Muscle of leg (tissue), 11 donors: ENCODE results near the gene CEP55. TPM values are rescaled to one million over a fixed set of nuclear protein-coding genes. Genes with fewer than 3 reads are reported as not detected.

Experiments used
- DNase-seq: peaks from one replicate; pipeline ENCODE4 v3.0.0; 2013
- H3K27ac ChIP-seq: one replicate; pipeline ENCODE4 v1.5.1; 2013; ENCODE audit warnings: mild to moderate bottlenecking, low read length, control low read depth
- H3K27me3 ChIP-seq: one replicate; pipeline ENCODE4 v1.6.1; 2013; ENCODE audit warnings: low read length; ENCODE audit not compliant: control insufficient read depth, insufficient read depth
- H3K36me3 ChIP-seq: one replicate; pipeline ENCODE4 v1.6.1; 2013; ENCODE audit warnings: low read length; ENCODE audit not compliant: control insufficient read depth, insufficient read depth
- H3K4me1 ChIP-seq: one replicate; pipeline ENCODE4 v1.6.1; 2013; ENCODE audit warnings: low read length; ENCODE audit not compliant: control insufficient read depth, insufficient read depth
- H3K4me3 ChIP-seq: one replicate; pipeline ENCODE4 v1.5.1; 2013; ENCODE audit warnings: low read length, control low read depth
- H3K9me3 ChIP-seq: replicated peaks from 2 replicates; pipeline ENCODE4 v1.6.1; 2013; ENCODE audit warnings: low read depth, low read length; ENCODE audit not compliant: control insufficient read depth
- WGBS: methylation state at CpG from one replicate; pipeline ENCODE4 v1.1.5; 2013; ENCODE audit warnings: missing lambda C conversion rate; ENCODE audit not compliant: insufficient coverage; 5-methylcytosine and 5-hydroxymethylcytosine counted together
- polyA plus RNA-seq, 8 donors: library from polyadenylated mRNA; unstranded; fragments of 120-200 nt; gene quantifications; one replicate each; pipeline versions ENCODE4 v1.2.1 to v1.2.3, GENCODE V29; 2013; ENCODE audit warnings: inconsistent platforms in 1 of 8, low replicate concordance in 1 of 8; ENCODE audit not compliant: insufficient read length in 8 of 8, insufficient read depth in 1 of 8
- total RNA-seq: library from RNA; stranded (reverse); fragments of 120-200 nt; gene quantifications from one replicate; pipeline ENCODE4 v1.2.4, GENCODE V29; 2013

Gene CEP55
- total and polyA plus RNA-seq, 9 donors, result 7.0 to 14.1 (median 8.7) TPM

GRCh38 chr10:93458821-93459257 is 37.6 kb upstream of the CEP55 start:
- Histone ChIP-seq H3K4me3 (no peak overlapping the region), H3K27me3 (no peaks in the 10 kb centered on the region), H3K4me1 (peaks cover 32% of the 10 kb centered on the region), H3K9me3 (no peaks in the 10 kb centered on the region), H3K36me3 (peaks cover 13% of the 10 kb centered on the region), H3K27ac (peak overlapping the region; percentile 92)
- peak; percentile 96 for DNase-seq
- 5% methylated on average over 5 of the region's 6 CpGs for whole genome bisulfite sequencing

GRCh38 chr10:93459466-93459865 is 36.9 kb upstream of the CEP55 start:
- Histone ChIP-seq H3K4me3 (no peak overlapping the region), H3K36me3 (peaks cover 9% of the 10 kb centered on the region), H3K27ac (peak overlapping the region; percentile 92), H3K9me3 (no peaks in the 10 kb centered on the region), H3K27me3 (no peaks in the 10 kb centered on the region), H3K4me1 (peaks cover 38% of the 10 kb centered on the region)
- peak; percentile 65 for DNase-seq
- WGBS, result no CpG with 5 or more reads among the region's 3 CpGs

- DNase-seq, result peak; percentile 73
- H3K4me3 ChIP-seq, result no peak overlapping the region
- H3K9me3 ChIP-seq, result no peaks in the 10 kb centered on the region
- WGBS, result 70% methylated on average over 3 of the region's 4 CpGs
- peaks cover 7% of the 10 kb centered on the region for H3K36me3 ChIP-seq
- H3K27me3 ChIP-seq, result no peaks in the 10 kb centered on the region
- peak overlapping the region; percentile 20 for H3K27ac ChIP-seq
- H3K4me1 ChIP-seq, result peaks cover 47% of the 10 kb centered on the region
Observed at GRCh38 chr10:93461109-93461806, 35.2 kb upstream of the CEP55 start.

GRCh38 chr10:93461807-93462178 is 34.6 kb upstream of the CEP55 start:
- Histone ChIP-seq H3K9me3 (no peaks in the 10 kb centered on the region), H3K4me1 (peaks cover 50% of the 10 kb centered on the region), H3K27ac (peak overlapping the region; percentile 20), H3K27me3 (no peaks in the 10 kb centered on the region), H3K4me3 (no peak overlapping the region), H3K36me3 (peaks cover 3% of the 10 kb centered on the region)
- DNase-seq, result no peak
- WGBS, result no CpG with 5 or more reads among the region's 1 CpG

GRCh38 chr10:93462371-93462770 is 34.0 kb upstream of the CEP55 start:
- Histone ChIP-seq H3K36me3 (peaks cover 5% of the 10 kb centered on the region), H3K27me3 (no peaks in the 10 kb centered on the region), H3K4me1 (peaks cover 51% of the 10 kb centered on the region), H3K4me3 (no peak overlapping the region), H3K9me3 (no peaks in the 10 kb centered on the region), H3K27ac (peak overlapping the region; percentile 29)
- DNase-seq, result no peak
- 0% methylated on average over 1 of the region's 2 CpGs for WGBS

GRCh38 chr10:93462881-93463280 is 33.5 kb upstream of the CEP55 start:
- peak overlapping the region; percentile 59 for H3K27ac ChIP-seq
- H3K4me1 ChIP-seq, result peaks cover 51% of the 10 kb centered on the region
- 38% methylated on average over 8 of the region's 9 CpGs for WGBS
- peak; percentile 57 for DNase-seq
- peaks cover 5% of the 10 kb centered on the region for H3K36me3 ChIP-seq
- H3K4me3 ChIP-seq, result no peak overlapping the region
- no peaks in the 10 kb centered on the region for H3K27me3 ChIP-seq
- no peaks in the 10 kb centered on the region for H3K9me3 ChIP-seq

GRCh38 chr10:93463723-93464476 is 32.5 kb upstream of the CEP55 start:
- Histone ChIP-seq H3K4me1 (peaks cover 42% of the 10 kb centered on the region), H3K27me3 (no peaks in the 10 kb centered on the region), H3K4me3 (no peak overlapping the region), H3K36me3 (peaks cover 5% of the 10 kb centered on the region), H3K27ac (peak overlapping the region; percentile 73), H3K9me3 (no peaks in the 10 kb centered on the region)
- peak; percentile 85 for DNase-seq
- 19% methylated on average over 3 of the region's 6 CpGs for WGBS

GRCh38 chr10:93464776-93465388 is 31.5 kb upstream of the CEP55 start:
- DNase-seq, result no peak

GRCh38 chr10:93465806-93466675 is 30.4 kb upstream of the CEP55 start:
- Histone ChIP-seq H3K4me1 (peaks cover 29% of the 10 kb centered on the region), H3K9me3 (no peaks in the 10 kb centered on the region), H3K27ac (peak overlapping the region; percentile 85), H3K27me3 (no peaks in the 10 kb centered on the region), H3K36me3 (peaks cover 8% of the 10 kb centered on the region), H3K4me3 (no peak overlapping the region)
- whole genome bisulfite sequencing, result 21% methylated on average over 2 of the region's 8 CpGs
- peak; percentile 74 for DNase-seq

More at GRCh38 chr10:93464776-93465388, 31.5 kb upstream of the CEP55 start:
- Histone ChIP-seq H3K4me1 (peaks cover 33% of the 10 kb centered on the region), H3K9me3 (no peaks in the 10 kb centered on the region), H3K36me3 (peaks cover 10% of the 10 kb centered on the region), H3K27ac (peak overlapping the region; percentile 73), H3K27me3 (no peaks in the 10 kb centered on the region), H3K4me3 (no peak overlapping the region)
- WGBS, result no CpG with 5 or more reads among the region's 5 CpGs
